ENCODE measurements around the gene MAN2B1. TPM values are rescaled to one million over a fixed set of nuclear protein-coding genes. Genes with fewer than 3 reads are reported as not detected.

Gene MAN2B1
- total and polyA plus RNA-seq, 2 of the 13 experiments (the other 11 are each of a cell fraction or from before 2014, with no cell fraction given): 23.6 to 23.8 TPM

DNA sequence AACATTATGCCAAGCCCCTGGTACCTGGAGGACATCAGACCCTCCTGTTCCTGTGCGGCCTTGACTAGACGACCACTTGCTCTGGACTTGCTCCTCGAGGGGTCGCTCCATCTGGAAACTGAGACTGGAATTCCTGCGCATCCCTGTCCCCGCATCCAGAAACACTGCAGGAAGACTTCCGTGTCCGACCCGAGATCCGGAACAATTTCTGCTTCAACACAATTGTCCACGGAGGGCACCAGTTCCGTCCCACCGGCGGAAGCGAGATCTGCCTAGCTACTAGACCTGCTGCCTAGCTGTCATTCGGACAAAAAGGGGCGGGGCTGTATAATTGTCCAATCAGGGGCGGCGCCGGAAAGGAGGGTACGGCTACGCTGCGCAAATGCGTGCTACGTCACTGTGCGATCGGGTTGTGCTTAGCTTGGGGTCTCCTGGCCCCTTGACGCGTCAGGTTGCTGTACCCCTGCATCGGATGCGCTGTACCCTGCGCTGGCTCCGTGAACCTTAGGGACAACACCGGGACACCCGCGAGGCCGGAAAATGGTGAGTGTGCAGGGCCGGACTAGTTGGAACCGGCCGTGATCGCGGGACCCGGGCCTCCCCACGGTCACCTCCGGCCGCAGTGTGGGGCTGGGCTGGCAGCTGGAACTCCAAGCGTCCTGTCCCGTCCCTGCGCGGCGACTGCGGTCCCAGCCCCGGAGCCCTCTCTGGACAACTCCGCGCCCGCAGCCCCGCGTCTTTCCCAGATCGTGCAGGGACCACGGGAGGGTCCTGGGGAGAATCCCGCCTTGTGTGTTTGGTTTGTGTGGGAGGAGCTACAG, 55.8 kb downstream of the MAN2B1 start, which contains the start of the genes ZNF490 and ZNF791 (continued):
- TF ChIP-seq, protein P1, sequence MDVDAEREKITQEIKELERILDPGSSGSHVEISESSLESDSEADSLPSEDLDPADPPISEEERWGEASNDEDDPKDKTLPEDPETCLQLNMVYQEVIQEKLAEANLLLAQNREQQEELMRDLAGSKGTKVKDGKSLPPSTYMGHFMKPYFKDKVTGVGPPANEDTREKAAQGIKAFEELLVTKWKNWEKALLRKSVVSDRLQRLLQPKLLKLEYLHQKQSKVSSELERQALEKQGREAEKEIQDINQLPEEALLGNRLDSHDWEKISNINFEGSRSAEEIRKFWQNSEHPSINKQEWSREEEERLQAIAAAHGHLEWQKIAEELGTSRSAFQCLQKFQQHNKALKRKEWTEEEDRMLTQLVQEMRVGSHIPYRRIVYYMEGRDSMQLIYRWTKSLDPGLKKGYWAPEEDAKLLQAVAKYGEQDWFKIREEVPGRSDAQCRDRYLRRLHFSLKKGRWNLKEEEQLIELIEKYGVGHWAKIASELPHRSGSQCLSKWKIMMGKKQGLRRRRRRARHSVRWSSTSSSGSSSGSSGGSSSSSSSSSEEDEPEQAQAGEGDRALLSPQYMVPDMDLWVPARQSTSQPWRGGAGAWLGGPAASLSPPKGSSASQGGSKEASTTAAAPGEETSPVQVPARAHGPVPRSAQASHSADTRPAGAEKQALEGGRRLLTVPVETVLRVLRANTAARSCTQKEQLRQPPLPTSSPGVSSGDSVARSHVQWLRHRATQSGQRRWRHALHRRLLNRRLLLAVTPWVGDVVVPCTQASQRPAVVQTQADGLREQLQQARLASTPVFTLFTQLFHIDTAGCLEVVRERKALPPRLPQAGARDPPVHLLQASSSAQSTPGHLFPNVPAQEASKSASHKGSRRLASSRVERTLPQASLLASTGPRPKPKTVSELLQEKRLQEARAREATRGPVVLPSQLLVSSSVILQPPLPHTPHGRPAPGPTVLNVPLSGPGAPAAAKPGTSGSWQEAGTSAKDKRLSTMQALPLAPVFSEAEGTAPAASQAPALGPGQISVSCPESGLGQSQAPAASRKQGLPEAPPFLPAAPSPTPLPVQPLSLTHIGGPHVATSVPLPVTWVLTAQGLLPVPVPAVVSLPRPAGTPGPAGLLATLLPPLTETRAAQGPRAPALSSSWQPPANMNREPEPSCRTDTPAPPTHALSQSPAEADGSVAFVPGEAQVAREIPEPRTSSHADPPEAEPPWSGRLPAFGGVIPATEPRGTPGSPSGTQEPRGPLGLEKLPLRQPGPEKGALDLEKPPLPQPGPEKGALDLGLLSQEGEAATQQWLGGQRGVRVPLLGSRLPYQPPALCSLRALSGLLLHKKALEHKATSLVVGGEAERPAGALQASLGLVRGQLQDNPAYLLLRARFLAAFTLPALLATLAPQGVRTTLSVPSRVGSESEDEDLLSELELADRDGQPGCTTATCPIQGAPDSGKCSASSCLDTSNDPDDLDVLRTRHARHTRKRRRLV (CRISPR knock-in tag; IDR thresholded peaks at IDR 0.05): no peak
- TF ChIP-seq ZNF839 (CRISPR knock-in tag; IDR thresholded peaks at IDR 0.05; ENCODE audit: borderline replicate concordance) (no peak; the same call in 1 of the 2 replicates), ZNF484 (CRISPR knock-in tag; IDR thresholded peaks at IDR 0.05; ENCODE audit: borderline replicate concordance, low read depth) (no peak), KLF11 (CRISPR knock-in tag; IDR thresholded peaks at IDR 0.05) (peak; percentile 56; the same call in 1 of the 2 replicates), BCL6 (CRISPR knock-in tag; IDR thresholded peaks at IDR 0.05) (0 out of 2 replicates have a peak, but pooled peaks have one; percentile 48), KLF6 (CRISPR knock-in tag; IDR thresholded peaks at IDR 0.05) (peak; percentile 79)
- TF ChIP-seq, protein P2, sequence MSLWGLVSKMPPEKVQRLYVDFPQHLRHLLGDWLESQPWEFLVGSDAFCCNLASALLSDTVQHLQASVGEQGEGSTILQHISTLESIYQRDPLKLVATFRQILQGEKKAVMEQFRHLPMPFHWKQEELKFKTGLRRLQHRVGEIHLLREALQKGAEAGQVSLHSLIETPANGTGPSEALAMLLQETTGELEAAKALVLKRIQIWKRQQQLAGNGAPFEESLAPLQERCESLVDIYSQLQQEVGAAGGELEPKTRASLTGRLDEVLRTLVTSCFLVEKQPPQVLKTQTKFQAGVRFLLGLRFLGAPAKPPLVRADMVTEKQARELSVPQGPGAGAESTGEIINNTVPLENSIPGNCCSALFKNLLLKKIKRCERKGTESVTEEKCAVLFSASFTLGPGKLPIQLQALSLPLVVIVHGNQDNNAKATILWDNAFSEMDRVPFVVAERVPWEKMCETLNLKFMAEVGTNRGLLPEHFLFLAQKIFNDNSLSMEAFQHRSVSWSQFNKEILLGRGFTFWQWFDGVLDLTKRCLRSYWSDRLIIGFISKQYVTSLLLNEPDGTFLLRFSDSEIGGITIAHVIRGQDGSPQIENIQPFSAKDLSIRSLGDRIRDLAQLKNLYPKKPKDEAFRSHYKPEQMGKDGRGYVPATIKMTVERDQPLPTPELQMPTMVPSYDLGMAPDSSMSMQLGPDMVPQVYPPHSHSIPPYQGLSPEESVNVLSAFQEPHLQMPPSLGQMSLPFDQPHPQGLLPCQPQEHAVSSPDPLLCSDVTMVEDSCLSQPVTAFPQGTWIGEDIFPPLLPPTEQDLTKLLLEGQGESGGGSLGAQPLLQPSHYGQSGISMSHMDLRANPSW (CRISPR knock-in tag; IDR thresholded peaks at IDR 0.05; ENCODE audit: borderline replicate concordance): peak; percentile 56; the same call in 1 of the 2 replicates
- TF ChIP-seq, protein P3, sequence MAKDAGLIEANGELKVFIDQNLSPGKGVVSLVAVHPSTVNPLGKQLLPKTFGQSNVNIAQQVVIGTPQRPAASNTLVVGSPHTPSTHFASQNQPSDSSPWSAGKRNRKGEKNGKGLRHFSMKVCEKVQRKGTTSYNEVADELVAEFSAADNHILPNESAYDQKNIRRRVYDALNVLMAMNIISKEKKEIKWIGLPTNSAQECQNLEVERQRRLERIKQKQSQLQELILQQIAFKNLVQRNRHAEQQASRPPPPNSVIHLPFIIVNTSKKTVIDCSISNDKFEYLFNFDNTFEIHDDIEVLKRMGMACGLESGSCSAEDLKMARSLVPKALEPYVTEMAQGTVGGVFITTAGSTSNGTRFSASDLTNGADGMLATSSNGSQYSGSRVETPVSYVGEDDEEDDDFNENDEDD (CRISPR knock-in tag; IDR thresholded peaks at IDR 0.05; ENCODE audit: borderline replicate concordance): peak; percentile 29; the same call in 1 of the 2 replicates
- TF ChIP-seq, protein P4, sequence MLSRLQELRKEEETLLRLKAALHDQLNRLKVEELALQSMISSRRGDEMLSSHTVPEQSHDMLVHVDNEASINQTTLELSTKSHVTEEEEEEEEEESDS (CRISPR knock-in tag; IDR thresholded peaks at IDR 0.05; ENCODE audit: borderline replicate concordance): no peak
- TF ChIP-seq, protein P5, sequence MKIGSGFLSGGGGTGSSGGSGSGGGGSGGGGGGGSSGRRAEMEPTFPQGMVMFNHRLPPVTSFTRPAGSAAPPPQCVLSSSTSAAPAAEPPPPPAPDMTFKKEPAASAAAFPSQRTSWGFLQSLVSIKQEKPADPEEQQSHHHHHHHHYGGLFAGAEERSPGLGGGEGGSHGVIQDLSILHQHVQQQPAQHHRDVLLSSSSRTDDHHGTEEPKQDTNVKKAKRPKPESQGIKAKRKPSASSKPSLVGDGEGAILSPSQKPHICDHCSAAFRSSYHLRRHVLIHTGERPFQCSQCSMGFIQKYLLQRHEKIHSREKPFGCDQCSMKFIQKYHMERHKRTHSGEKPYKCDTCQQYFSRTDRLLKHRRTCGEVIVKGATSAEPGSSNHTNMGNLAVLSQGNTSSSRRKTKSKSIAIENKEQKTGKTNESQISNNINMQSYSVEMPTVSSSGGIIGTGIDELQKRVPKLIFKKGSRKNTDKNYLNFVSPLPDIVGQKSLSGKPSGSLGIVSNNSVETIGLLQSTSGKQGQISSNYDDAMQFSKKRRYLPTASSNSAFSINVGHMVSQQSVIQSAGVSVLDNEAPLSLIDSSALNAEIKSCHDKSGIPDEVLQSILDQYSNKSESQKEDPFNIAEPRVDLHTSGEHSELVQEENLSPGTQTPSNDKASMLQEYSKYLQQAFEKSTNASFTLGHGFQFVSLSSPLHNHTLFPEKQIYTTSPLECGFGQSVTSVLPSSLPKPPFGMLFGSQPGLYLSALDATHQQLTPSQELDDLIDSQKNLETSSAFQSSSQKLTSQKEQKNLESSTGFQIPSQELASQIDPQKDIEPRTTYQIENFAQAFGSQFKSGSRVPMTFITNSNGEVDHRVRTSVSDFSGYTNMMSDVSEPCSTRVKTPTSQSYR (CRISPR knock-in tag; IDR thresholded peaks at IDR 0.05; ENCODE audit: borderline replicate concordance): 0 out of 2 replicates have a peak, but pooled peaks have one; percentile 13
- TF ChIP-seq, protein P6, sequence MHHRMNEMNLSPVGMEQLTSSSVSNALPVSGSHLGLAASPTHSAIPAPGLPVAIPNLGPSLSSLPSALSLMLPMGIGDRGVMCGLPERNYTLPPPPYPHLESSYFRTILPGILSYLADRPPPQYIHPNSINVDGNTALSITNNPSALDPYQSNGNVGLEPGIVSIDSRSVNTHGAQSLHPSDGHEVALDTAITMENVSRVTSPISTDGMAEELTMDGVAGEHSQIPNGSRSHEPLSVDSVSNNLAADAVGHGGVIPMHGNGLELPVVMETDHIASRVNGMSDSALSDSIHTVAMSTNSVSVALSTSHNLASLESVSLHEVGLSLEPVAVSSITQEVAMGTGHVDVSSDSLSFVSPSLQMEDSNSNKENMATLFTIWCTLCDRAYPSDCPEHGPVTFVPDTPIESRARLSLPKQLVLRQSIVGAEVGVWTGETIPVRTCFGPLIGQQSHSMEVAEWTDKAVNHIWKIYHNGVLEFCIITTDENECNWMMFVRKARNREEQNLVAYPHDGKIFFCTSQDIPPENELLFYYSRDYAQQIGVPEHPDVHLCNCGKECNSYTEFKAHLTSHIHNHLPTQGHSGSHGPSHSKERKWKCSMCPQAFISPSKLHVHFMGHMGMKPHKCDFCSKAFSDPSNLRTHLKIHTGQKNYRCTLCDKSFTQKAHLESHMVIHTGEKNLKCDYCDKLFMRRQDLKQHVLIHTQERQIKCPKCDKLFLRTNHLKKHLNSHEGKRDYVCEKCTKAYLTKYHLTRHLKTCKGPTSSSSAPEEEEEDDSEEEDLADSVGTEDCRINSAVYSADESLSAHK (CRISPR knock-in tag; IDR thresholded peaks at IDR 0.05; ENCODE audit: borderline replicate concordance): no peak

Measured in HepG2 (cell line).